Activated CD4-positive, alpha-beta memory T cell treated with anti-CD3 and anti-CD28 coated beads, Interleukin-2, amount 10 ng/mL, durations not matched to agents 7 days and 5 days (primary cell): ENCODE data around the gene MORN5. TPM values are rescaled to one million over a fixed set of nuclear protein-coding genes. Genes with fewer than 3 reads are reported as not detected.

Source experiments
- CTCF ChIA-PET: fragments of 350-600 bp; sonication (Branson Sonifier 250); formaldehyde crosslinking; loops from one replicate; lab custom pipeline; 2021; ENCODE audit warnings: antibody characterized with exemption, inconsistent platforms; lab: Charles Lee
- POLR2A ChIA-PET: fragments of 350-600 bp; sonication (Branson Sonifier 250); formaldehyde crosslinking; loops from one replicate; lab custom pipeline; 2021; ENCODE audit warnings: antibody characterized with exemption; lab: Charles Lee
- DNase-seq: peaks from one replicate; pipeline ENCODE4 v3.0.0-alpha.2; 2020
- H3K27ac Mint-ChIP-seq: one replicate; pipeline ENCODE4 v1.8.0; 2021; ENCODE audit warnings: mild to moderate bottlenecking, mixed read lengths
- H3K27me3 Mint-ChIP-seq: one replicate; pipeline ENCODE4 v1.8.0; 2021; ENCODE audit warnings: mixed read lengths
- H3K36me3 Mint-ChIP-seq: one replicate; pipeline ENCODE4 v1.8.0; 2021; ENCODE audit warnings: low read depth, mixed read lengths
- H3K4me1 Mint-ChIP-seq: one replicate; pipeline ENCODE4 v1.8.0; 2021; ENCODE audit warnings: mixed read lengths
- H3K4me3 Mint-ChIP-seq: one replicate; pipeline ENCODE4 v1.8.0; 2021; ENCODE audit warnings: mild to moderate bottlenecking, mixed read lengths
- H3K9me3 Mint-ChIP-seq: one replicate; pipeline ENCODE4 v1.8.0; 2021; ENCODE audit warnings: mixed read lengths
- total RNA-seq, 2 experiments: library from RNA; stranded (reverse); gene quantifications; one replicate each; pipeline ENCODE4 v1.2.3, GENCODE V29; 2021

MORN5 gene
- total RNA-seq, 2 experiments from 2014 or later = not detected

DNA sequence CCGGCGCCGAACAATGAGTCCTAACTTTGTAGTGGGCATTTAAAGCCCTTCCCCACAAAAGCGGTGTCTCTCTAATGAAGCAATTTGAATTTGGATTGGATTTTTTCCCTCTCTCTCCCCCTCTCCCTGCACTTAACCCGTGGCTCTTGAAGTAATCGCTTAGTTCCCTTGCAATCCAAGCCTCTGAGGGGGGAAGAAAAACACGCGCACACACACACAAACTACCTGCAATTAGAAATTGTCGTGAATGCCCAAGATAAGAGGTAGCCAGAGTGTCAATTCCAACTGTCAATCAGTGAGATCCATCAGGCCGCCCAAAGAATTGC, 67.8 kb downstream of the MORN5 start:
- Mint-ChIP-seq H3K36me3 (no peaks in the 10 kb centered on the region), H3K4me1 (peaks cover 3% of the 10 kb centered on the region)
- CTCF ChIA-PET = no interaction called here

GRCh38 chr9:122228191-122228567, 68.5 kb downstream of the MORN5 start:
- no peaks in the 10 kb centered on the region for H3K36me3 Mint-ChIP-seq
- H3K4me1 Mint-ChIP-seq = peaks cover 3% of the 10 kb centered on the region
- no peak for DNase-seq
- ChIA-PET POLR2A (no interaction called here), CTCF (no interaction called here)
- H3K27ac Mint-ChIP-seq = no peak overlapping the region
- H3K27me3 Mint-ChIP-seq = peaks cover 44% of the 10 kb centered on the region
- H3K4me3 Mint-ChIP-seq = no peak overlapping the region
- no peaks in the 10 kb centered on the region for H3K9me3 Mint-ChIP-seq

More for the DNA sequence above, 67.8 kb downstream of the MORN5 start:
- H3K27me3 Mint-ChIP-seq = peaks cover 49% of the 10 kb centered on the region
- DNase-seq = no peak
- H3K27ac Mint-ChIP-seq = no peak overlapping the region
- POLR2A ChIA-PET = no interaction called here
- no peaks in the 10 kb centered on the region for H3K9me3 Mint-ChIP-seq
- no peak overlapping the region for H3K4me3 Mint-ChIP-seq

GRCh38 chr9:122228568-122229484, 69.1 kb downstream of the MORN5 start, which contains the start of gene LHX6:
LHX6 (minus strand) TSS chr9:122228957; CDS start chr9:122228740, 217 bp downstream.
- no peak within 1 kb of the TSS for H3K27ac Mint-ChIP-seq
- peaks cover 3% of the 10 kb centered on the region for H3K4me1 Mint-ChIP-seq
- H3K36me3 Mint-ChIP-seq = no peaks in the 10 kb centered on the region
- H3K9me3 Mint-ChIP-seq = no peaks in the 10 kb centered on the region
- DNase-seq = no peak
- H3K27me3 Mint-ChIP-seq = peaks cover 40% of the 10 kb centered on the region
- CTCF ChIA-PET = no interaction called here
- POLR2A ChIA-PET = no interaction called here
- H3K4me3 Mint-ChIP-seq = no peak within 1 kb of the TSS

DNA sequence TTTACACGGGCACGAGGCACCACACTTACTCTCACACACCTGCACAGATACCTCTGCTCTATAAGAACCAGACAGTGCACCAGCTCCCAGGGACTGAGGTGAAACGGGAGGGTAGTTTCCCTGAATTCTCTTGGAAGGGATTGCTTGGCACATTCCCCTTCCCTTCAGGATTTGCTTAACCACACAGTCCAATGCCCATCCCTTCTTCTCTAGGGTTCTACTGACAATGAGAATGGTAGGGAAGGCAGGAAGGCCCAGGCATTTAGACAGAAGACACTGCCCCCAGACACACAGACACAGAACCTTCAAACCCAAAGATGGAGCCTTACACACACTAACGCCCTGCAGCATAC, 69.8 kb downstream of the MORN5 start:
- POLR2A ChIA-PET = no interaction called here
- no peaks in the 10 kb centered on the region for H3K36me3 Mint-ChIP-seq
- no peak overlapping the region for H3K27ac Mint-ChIP-seq
- no peak overlapping the region for H3K4me3 Mint-ChIP-seq
- peaks cover 3% of the 10 kb centered on the region for H3K4me1 Mint-ChIP-seq
- H3K9me3 Mint-ChIP-seq = no peaks in the 10 kb centered on the region
- H3K27me3 Mint-ChIP-seq = peaks cover 39% of the 10 kb centered on the region
- no peak for DNase-seq
- CTCF ChIA-PET = no interaction called here

DNA sequence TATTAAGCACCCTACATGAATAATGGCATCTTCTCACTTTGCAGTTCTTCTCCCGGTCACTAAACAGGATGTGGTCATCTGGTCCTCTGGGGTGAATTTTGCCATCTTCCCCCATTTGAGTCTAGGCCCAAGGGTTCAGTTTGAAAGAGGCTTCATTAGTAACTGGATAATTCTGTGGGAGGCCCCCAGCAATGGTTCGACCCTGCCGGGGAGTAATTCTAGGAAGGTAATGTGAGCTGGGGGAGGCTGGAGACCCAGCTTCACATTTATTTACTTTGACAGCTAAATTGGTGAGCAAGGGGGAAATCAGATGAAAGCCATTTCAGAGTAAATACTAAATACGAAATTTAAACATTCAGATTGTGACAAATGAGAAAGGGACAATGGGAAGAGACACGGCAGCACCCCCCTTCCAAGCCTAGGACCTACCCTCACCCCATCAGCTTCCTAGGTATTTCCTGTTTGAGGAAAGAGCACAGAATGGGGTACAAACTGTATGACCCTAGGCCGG, 73.1 kb downstream of the MORN5 start:
- POLR2A ChIA-PET = no interaction called here
- Mint-ChIP-seq H3K27me3 (peaks cover 18% of the 10 kb centered on the region), H3K27ac (no peak overlapping the region), H3K9me3 (no peaks in the 10 kb centered on the region), H3K4me3 (no peak overlapping the region), H3K36me3 (no peaks in the 10 kb centered on the region), H3K4me1 (no peaks in the 10 kb centered on the region)
- CTCF ChIA-PET = interaction anchor here (0.6 kb wide), 1 partner anchor 19 kb away, joined by 3 read pairs; no protein-coding TSS in a partner anchor
- DNase-seq = no peak

DNA sequence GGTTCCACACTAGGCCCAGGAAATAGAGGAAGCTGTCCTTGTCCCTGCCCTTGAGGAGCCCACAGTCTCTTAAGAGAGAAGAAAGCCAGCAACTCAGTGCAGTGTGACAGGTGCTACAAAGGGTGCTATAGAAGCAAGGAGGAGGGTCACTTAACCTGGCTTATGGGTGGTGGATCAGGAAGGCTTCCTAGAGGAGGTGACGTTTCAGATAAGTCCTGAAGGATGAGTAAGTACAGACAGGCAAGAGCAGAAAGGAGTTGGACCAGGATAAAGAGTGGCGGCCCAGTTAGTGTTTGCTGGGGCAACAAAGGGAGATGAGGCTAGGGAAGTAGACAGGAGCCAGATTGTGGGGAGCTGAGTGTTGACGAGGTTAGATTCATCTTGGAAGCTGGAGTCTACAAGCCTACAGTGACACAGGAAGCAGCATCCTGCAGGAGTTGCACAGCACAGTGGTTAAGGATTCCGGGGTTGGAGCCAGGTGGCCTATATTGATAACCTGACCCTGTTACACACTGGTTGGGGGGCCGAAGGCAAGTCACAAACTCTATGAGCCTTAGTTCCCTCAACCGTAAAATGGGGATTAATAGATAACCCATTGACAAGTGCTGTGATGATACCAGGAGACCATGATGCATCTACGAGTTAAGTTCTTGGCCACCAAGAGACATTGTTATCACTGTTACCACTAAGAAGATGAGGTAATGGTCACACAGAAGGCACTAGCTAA, 74.5 kb downstream of the MORN5 start:
- DNase-seq = no peak
- no peaks in the 10 kb centered on the region for H3K4me1 Mint-ChIP-seq
- ChIA-PET CTCF (no interaction called here), POLR2A (no interaction called here)
- H3K9me3 Mint-ChIP-seq = no peaks in the 10 kb centered on the region
- peaks cover 14% of the 10 kb centered on the region for H3K27me3 Mint-ChIP-seq
- H3K4me3 Mint-ChIP-seq = no peak overlapping the region
- peaks cover 3% of the 10 kb centered on the region for H3K36me3 Mint-ChIP-seq
- H3K27ac Mint-ChIP-seq = no peak overlapping the region

GRCh38 chr9:122236681-122237080, 77.0 kb downstream of the MORN5 start:
- Mint-ChIP-seq H3K27ac (no peak overlapping the region), H3K4me1 (no peaks in the 10 kb centered on the region), H3K27me3 (peaks cover 11% of the 10 kb centered on the region), H3K9me3 (no peaks in the 10 kb centered on the region), H3K36me3 (peaks cover 13% of the 10 kb centered on the region), H3K4me3 (no peak overlapping the region)
- ChIA-PET CTCF (no interaction called here), POLR2A (no interaction called here)
- no peak for DNase-seq

DNA sequence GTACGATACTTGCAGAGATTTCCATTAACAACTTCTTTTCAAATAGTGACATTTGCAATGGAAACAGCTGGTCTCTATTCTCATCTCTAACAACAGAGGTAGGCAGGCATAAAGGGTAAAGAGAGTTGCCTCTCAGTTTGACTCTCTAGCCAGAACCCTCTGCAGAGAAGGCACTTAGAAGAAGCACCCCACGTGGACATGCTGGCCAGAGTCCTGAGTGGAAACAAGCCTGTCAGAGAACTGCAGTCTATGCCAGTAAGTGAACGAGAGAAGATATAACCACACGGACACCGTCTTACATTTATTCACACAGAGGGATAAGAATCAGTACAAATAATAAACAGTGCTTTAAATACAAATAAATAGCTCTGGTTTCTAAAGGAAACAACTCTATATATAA, 80.0 kb downstream of the MORN5 start:
- H3K27ac Mint-ChIP-seq = no peak overlapping the region
- H3K4me1 Mint-ChIP-seq = no peaks in the 10 kb centered on the region
- CTCF ChIA-PET = no interaction called here

GRCh38 chr9:122244349-122244748, 84.6 kb downstream of the MORN5 start:
- H3K27me3 Mint-ChIP-seq = no peaks in the 10 kb centered on the region
- DNase-seq = no peak
- CTCF ChIA-PET = no interaction called here
- peaks cover 58% of the 10 kb centered on the region for H3K36me3 Mint-ChIP-seq
- no peaks in the 10 kb centered on the region for H3K4me1 Mint-ChIP-seq
- POLR2A ChIA-PET = no interaction called here
- no peak overlapping the region for H3K27ac Mint-ChIP-seq
- H3K9me3 Mint-ChIP-seq = no peaks in the 10 kb centered on the region
- no peak overlapping the region for H3K4me3 Mint-ChIP-seq

More for the DNA sequence above, 80.0 kb downstream of the MORN5 start:
- H3K27me3 Mint-ChIP-seq = peaks cover 1% of the 10 kb centered on the region
- H3K4me3 Mint-ChIP-seq = no peak overlapping the region
- DNase-seq = no peak
- H3K9me3 Mint-ChIP-seq = no peaks in the 10 kb centered on the region
- H3K36me3 Mint-ChIP-seq = peaks cover 36% of the 10 kb centered on the region
- POLR2A ChIA-PET = no interaction called here

DNA sequence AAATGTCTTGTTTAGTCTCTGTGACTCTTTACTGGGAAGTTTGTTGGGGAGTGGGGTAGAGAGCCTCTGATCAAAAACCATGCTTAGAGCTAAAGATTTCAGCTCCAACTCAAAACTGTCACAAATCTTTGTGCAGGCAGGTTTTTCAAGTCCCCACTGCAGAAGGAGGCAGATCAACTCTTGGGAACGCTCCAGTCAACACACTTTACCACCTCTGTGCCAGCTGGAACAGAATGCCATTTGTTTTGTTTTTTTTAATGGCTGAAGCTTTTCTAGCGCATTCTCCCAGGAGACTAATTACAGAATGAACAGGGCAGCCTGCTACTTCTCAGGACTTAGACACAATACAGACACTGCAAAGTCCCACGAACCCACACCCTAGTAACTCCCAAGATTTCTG, 87.0 kb downstream of the MORN5 start:
- Mint-ChIP-seq H3K4me3 (no peak overlapping the region), H3K36me3 (peaks cover 64% of the 10 kb centered on the region), H3K27me3 (no peaks in the 10 kb centered on the region), H3K4me1 (no peaks in the 10 kb centered on the region), H3K27ac (no peak overlapping the region), H3K9me3 (no peaks in the 10 kb centered on the region)
- DNase-seq = no peak
- ChIA-PET CTCF (interaction anchor here (1.2 kb wide), 1 partner anchor 147 kb away, joined by 3 read pairs; no protein-coding TSS in a partner anchor), POLR2A (no interaction called here)

DNA sequence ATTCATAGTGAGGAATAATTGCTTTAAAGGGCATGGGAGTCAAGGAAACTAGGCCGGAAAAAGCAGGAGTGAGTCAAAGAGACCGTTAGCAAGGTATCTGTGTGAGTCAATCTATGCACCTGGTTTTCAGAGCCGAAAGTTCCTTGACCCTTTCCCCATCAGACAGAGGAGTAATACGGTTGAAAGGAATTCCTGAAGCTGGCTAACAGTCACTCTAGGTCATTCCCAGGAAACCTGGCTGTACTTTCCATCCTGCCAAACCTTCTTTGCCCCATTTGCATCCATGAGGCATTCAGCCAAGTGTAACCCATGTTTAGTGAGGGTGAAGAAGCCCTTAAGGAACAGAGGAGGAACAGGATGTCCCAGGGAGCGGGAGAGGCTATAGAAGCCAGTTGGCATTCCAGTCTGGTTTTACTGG, 88.7 kb downstream of the MORN5 start:
- no peaks in the 10 kb centered on the region for H3K27me3 Mint-ChIP-seq
- H3K4me3 Mint-ChIP-seq = no peak overlapping the region
- no peak overlapping the region for H3K27ac Mint-ChIP-seq
- ChIA-PET POLR2A (interaction anchor here (1.0 to 2.2 kb wide), 2 partner anchors 16 kb away, joined by 3 to 9 read pairs; partner anchors contain the start of genes MRRF and RBM18), CTCF (no interaction called here)
- no peak for DNase-seq
- H3K9me3 Mint-ChIP-seq = no peaks in the 10 kb centered on the region
- no peaks in the 10 kb centered on the region for H3K4me1 Mint-ChIP-seq
- H3K36me3 Mint-ChIP-seq = peaks cover 63% of the 10 kb centered on the region
